Inflammatory macrophage treated with lipopolysaccharide for 4 hours (primary cell): ENCODE data around the gene SMURF2.
"Not testable (repeated sequence)": the region's sequence is repeated elsewhere in the genome, so short reads cannot be mapped to it uniquely, and the experiment has no call there.

Experiments used
- DNase-seq: peaks from one replicate; pipeline ENCODE4 v3.0.0-alpha.2; 2020

Gene SMURF2

GRCh38 chr17:64661976-64662773, at the start of gene SMURF2:
Gene SMURF2 (minus strand): TSS chr17:64662307. CDS start chr17:64661880, 427 bp downstream.
- DNase-seq, result peak; percentile 81

- DNase-seq, result no peak
Measured at GRCh38 chr17:64709481-64709880, 47.4 kb upstream of the SMURF2 start.

- DNase-seq, result peak; percentile 90
Measured at GRCh38 chr17:64707050-64707591, 45.0 kb upstream of the SMURF2 start.

GRCh38 chr17:64706224-64707049, 44.3 kb upstream of the SMURF2 start:
- DNase-seq, result peak; percentile 87

- no peak for DNase-seq
Measured at GRCh38 chr17:64702815-64703214, 40.7 kb upstream of the SMURF2 start.

GRCh38 chr17:64698725-64699124, 36.6 kb upstream of the SMURF2 start:
- DNase-seq, result no peak

GRCh38 chr17:64694207-64694606, 32.1 kb upstream of the SMURF2 start:
- DNase-seq, result peak; percentile 98

- DNase-seq, result peak; percentile 66
Measured at GRCh38 chr17:64692187-64692586, 30.1 kb upstream of the SMURF2 start.

- DNase-seq, result no peak
Measured at GRCh38 chr17:64689106-64689505, 27.0 kb upstream of the SMURF2 start.

- no peak for DNase-seq
Measured at GRCh38 chr17:64688481-64688880, 26.4 kb upstream of the SMURF2 start.

GRCh38 chr17:64687961-64688360, 25.9 kb upstream of the SMURF2 start:
- no peak for DNase-seq

- DNase-seq, result no peak
Measured at GRCh38 chr17:64687376-64687775, 25.3 kb upstream of the SMURF2 start.

GRCh38 chr17:64686705-64687104, 24.6 kb upstream of the SMURF2 start:
- no peak for DNase-seq

- DNase-seq, result no peak
Measured at GRCh38 chr17:64685705-64686104, 23.6 kb upstream of the SMURF2 start.

- DNase-seq, result no peak
Measured at GRCh38 chr17:64683796-64684195, 21.7 kb upstream of the SMURF2 start.

- no peak for DNase-seq
Measured at GRCh38 chr17:64682261-64683181, 20.4 kb upstream of the SMURF2 start.

- DNase-seq, result no peak
Measured at GRCh38 chr17:64679710-64680216, 17.7 kb upstream of the SMURF2 start.

GRCh38 chr17:64676763-64677162, 14.7 kb upstream of the SMURF2 start:
- DNase-seq, result no peak

- DNase-seq, result not testable (repeated sequence)
Measured at GRCh38 chr17:64670843-64671590, 8.9 kb upstream of the SMURF2 start.

- DNase-seq, result not testable (repeated sequence)
Measured at GRCh38 chr17:64667807-64668721, 6.0 kb upstream of the SMURF2 start.
